ENCODE data around the gene KAZN.

KAZN gene

GRCh38 chr1:15154480-15155036 lies 556.1 kb downstream of the KAZN start:
- DNase-seq: peak; percentile 43

GRCh38 chr1:15155191-15155590 lies 556.7 kb downstream of the KAZN start:
- DNase-seq: no peak

- DNase-seq: no peak
These were observed 557.6 kb downstream of the KAZN start for GRCh38 chr1:15155888-15156741.

GRCh38 chr1:15156807-15157380 lies 558.4 kb downstream of the KAZN start:
- no peak for DNase-seq

- no peak for DNase-seq
These were observed 559.3 kb downstream of the KAZN start for GRCh38 chr1:15157524-15158399.

GRCh38 chr1:15158506-15159165 lies 560.2 kb downstream of the KAZN start:
- no peak for DNase-seq

GRCh38 chr1:15159166-15159555 lies 560.7 kb downstream of the KAZN start:
- DNase-seq: no peak

GRCh38 chr1:15160626-15161025 lies 562.1 kb downstream of the KAZN start:
- no peak for DNase-seq

GRCh38 chr1:15167386-15167785 lies 568.9 kb downstream of the KAZN start:
- no peak for DNase-seq
